ENCODE measurements around the gene SMC1A. TPM values are rescaled to one million over a fixed set of nuclear protein-coding genes. Genes with fewer than 3 reads are reported as not detected.

SMC1A gene
- total and polyA plus RNA-seq, 2 of the 8 experiments (the other 6 are each of a cell fraction or from before 2014, with no cell fraction given), result 22.2 to 98.1 TPM

GRCh38 chrX:53377464-53377863, 45.0 kb downstream of the SMC1A start:
- Histone ChIP-seq H4K5ac (ENCODE audit: insufficient read length, low read depth, low read length) (no peak overlapping the region), H2BK5ac (ENCODE audit: low read depth, low read length) (no peak overlapping the region), H3K9ac (replicated peaks in 1 of 4; ENCODE audit: extremely low read depth in 1 of 4, low read depth in 3 of 4, low read length in 3 of 4) (no peak overlapping the region), H2BK20ac (ENCODE audit: low read length) (no peak overlapping the region), H4K91ac (replicated peaks; ENCODE audit: insufficient read length, low read length) (no peak overlapping the region), H4K8ac (ENCODE audit: extremely low read depth, insufficient read depth, low read length) (no peak overlapping the region), H3K9me3 (ENCODE audit: insufficient read depth in 2 of 2, low read depth in 1 of 2, low read length in 1 of 2) (no peaks in the 10 kb centered on the region), H2BK12ac (ENCODE audit: low read depth, low read length) (no peak overlapping the region), H3K23ac (ENCODE audit: insufficient read length) (no peak overlapping the region), H3K56ac (replicated peaks; ENCODE audit: insufficient read length, low read depth, low read length) (no peak overlapping the region), H3K4me2 (ENCODE audit: insufficient read depth in 1 of 2, low read depth in 2 of 2, low read length in 2 of 2) (no peak overlapping the region), H2BK15ac (ENCODE audit: low read length) (no peak overlapping the region), H3K23me2 (ENCODE audit: low read depth, low read length) (no peaks in the 10 kb centered on the region), H3K79me1 (ENCODE audit: low read depth, low read length) (no peaks in the 10 kb centered on the region), H3K27me3 (replicated peaks in 1 of 4; ENCODE audit: control insufficient read depth in 3 of 4, extremely low read depth in 1 of 4, insufficient read depth in 3 of 4, low read length in 3 of 4) (no peaks in the 10 kb centered on the region), H4K20me1 (replicated peaks in 1 of 2; ENCODE audit: control insufficient read depth in 1 of 2, insufficient read depth in 2 of 2, low read length in 2 of 2) (peaks cover 0 to 1% of the 10 kb centered on the region in 2 experiments), H3K36me3 (ENCODE audit: control insufficient read depth in 2 of 4, insufficient read depth in 4 of 4, low read length in 3 of 4) (peaks cover 8 to 34% (median 23%) of the 10 kb centered on the region in 4 experiments; a peak in 6 of 8 replicates), H3K4me1 (replicated peaks in 1 of 4; ENCODE audit: control insufficient read depth in 3 of 4, insufficient read depth in 4 of 4, low read length in 3 of 4) (no peaks in the 10 kb centered on the region), H3K79me2 (ENCODE audit: control insufficient read depth in 1 of 2, insufficient read depth in 2 of 2, low read length in 2 of 2) (no peaks in the 10 kb centered on the region), H2AFZ (ENCODE audit: low read length) (no peak overlapping the region), H3K4me3 (ENCODE audit: extremely low read depth in 1 of 4, insufficient read depth in 2 of 4, low read depth in 3 of 4, low read length in 4 of 4) (no peak overlapping the region), H3K14ac (ENCODE audit: insufficient read length) (no peak overlapping the region), H3K4ac (replicated peaks; ENCODE audit: insufficient read length, low read depth, low read length) (no peak overlapping the region), H2AK5ac (ENCODE audit: low read depth, low read length) (no peak overlapping the region), H3K27ac (ENCODE audit: low read depth, low read length) (no peak overlapping the region), H2BK120ac (replicated peaks; ENCODE audit: low read depth, low read length) (no peak overlapping the region), H3K18ac (ENCODE audit: extremely low read depth, low read length) (no peak overlapping the region)
- POLR2A ChIA-PET (ENCODE audit: partially characterized antibody), result interaction anchor here (2.4 kb wide), 1 partner anchor 45 kb away, joined by 5 read pairs; the partner anchor contains the start of genes RIBC1 and SMC1A
- no peak for FAIRE-seq
- CTCF ChIA-PET (ENCODE audit: partially characterized antibody), result interaction anchor here (1.5 to 4.6 kb wide), 2 partner anchors 56 to 63 kb away, joined by 3 to 31 read pairs; no protein-coding TSS in a partner anchor
- 100% methylated on average over 1 of the region's 2 CpGs; no CpG with 5 or more reads in 1 of the 2 experiments for WGBS, 2 experiments (ENCODE audit: extremely low coverage in 1 of 2, insufficient coverage in 1 of 2, insufficient read length in 1 of 2, insufficient replicate concordance in 2 of 2, low coverage in 1 of 2, low lambda C conversion rate in 2 of 2, missing lambda C conversion rate in 1 of 2)
- DNase-seq (ENCODE audit: low read depth in 1 of 2, low spot score in 2 of 2), result no peak
- no peak for TF ChIP-seq HDAC6 (IDR thresholded peaks at IDR 0.05; ENCODE audit: low read depth, low read length)
- TF ChIP-seq POU5F1 (IDR thresholded peaks at IDR 0.05; ENCODE audit: low read depth, low read length), result no peak
- TF ChIP-seq FOSL1 (IDR thresholded peaks at IDR 0.05; ENCODE audit: insufficient read depth, low read depth, low read length), result no peak
- no peak for TF ChIP-seq CREB1 (IDR thresholded peaks at IDR 0.05)
- TF ChIP-seq, protein P1, sequence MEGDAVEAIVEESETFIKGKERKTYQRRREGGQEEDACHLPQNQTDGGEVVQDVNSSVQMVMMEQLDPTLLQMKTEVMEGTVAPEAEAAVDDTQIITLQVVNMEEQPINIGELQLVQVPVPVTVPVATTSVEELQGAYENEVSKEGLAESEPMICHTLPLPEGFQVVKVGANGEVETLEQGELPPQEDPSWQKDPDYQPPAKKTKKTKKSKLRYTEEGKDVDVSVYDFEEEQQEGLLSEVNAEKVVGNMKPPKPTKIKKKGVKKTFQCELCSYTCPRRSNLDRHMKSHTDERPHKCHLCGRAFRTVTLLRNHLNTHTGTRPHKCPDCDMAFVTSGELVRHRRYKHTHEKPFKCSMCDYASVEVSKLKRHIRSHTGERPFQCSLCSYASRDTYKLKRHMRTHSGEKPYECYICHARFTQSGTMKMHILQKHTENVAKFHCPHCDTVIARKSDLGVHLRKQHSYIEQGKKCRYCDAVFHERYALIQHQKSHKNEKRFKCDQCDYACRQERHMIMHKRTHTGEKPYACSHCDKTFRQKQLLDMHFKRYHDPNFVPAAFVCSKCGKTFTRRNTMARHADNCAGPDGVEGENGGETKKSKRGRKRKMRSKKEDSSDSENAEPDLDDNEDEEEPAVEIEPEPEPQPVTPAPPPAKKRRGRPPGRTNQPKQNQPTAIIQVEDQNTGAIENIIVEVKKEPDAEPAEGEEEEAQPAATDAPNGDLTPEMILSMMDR (IDR thresholded peaks at IDR 0.05; ENCODE audit: control extremely low read depth in 1 of 3, insufficient read depth in 1 of 3, low read depth in 1 of 3, low read length in 3 of 3), result no peak
- TF ChIP-seq BRCA1 (IDR thresholded peaks at IDR 0.05; ENCODE audit: low read depth, low read length), result no peak
- TF ChIP-seq TBP (IDR thresholded peaks at IDR 0.05; ENCODE audit: low read depth, low read length), result no peak
- TF ChIP-seq KDM5A (IDR thresholded peaks at IDR 0.05; ENCODE audit: low read length), result no peak
- TF ChIP-seq SP4 (IDR thresholded peaks at IDR 0.05; ENCODE audit: low read length), result no peak
- no peak for TF ChIP-seq BACH1 (IDR thresholded peaks at IDR 0.05; ENCODE audit: low read length)
- TF ChIP-seq CHD1 (IDR thresholded peaks at IDR 0.05; ENCODE audit: low read depth, low read length), result no peak
- no peak for TF ChIP-seq CHD2 (IDR thresholded peaks at IDR 0.05; ENCODE audit: low read length)
- TF ChIP-seq BCL11A (IDR thresholded peaks at IDR 0.05; ENCODE audit: low read depth in 2 of 2, low read length in 2 of 2), result no peak
